CD4-positive, alpha-beta T cell treated with Interleukin-4 for 1 hour (primary cell): ENCODE results near the gene TNFRSF13B.
"Not testable (repeated sequence)": the region's sequence is repeated elsewhere in the genome, so short reads cannot be mapped to it uniquely, and the experiment has no call there.

ENCODE experiments used
- DNase-seq, 2 donors: peaks; one replicate each; pipeline ENCODE4 v3.0.0-alpha.2; 2020 to 2022

TNFRSF13B gene

GRCh38 chr17:17004997-17005614 is 33.2 kb upstream of the TNFRSF13B start:
- DNase-seq = not testable (repeated sequence)

GRCh38 chr17:17004251-17004996 is 32.5 kb upstream of the TNFRSF13B start:
- DNase-seq = no peak

DNA sequence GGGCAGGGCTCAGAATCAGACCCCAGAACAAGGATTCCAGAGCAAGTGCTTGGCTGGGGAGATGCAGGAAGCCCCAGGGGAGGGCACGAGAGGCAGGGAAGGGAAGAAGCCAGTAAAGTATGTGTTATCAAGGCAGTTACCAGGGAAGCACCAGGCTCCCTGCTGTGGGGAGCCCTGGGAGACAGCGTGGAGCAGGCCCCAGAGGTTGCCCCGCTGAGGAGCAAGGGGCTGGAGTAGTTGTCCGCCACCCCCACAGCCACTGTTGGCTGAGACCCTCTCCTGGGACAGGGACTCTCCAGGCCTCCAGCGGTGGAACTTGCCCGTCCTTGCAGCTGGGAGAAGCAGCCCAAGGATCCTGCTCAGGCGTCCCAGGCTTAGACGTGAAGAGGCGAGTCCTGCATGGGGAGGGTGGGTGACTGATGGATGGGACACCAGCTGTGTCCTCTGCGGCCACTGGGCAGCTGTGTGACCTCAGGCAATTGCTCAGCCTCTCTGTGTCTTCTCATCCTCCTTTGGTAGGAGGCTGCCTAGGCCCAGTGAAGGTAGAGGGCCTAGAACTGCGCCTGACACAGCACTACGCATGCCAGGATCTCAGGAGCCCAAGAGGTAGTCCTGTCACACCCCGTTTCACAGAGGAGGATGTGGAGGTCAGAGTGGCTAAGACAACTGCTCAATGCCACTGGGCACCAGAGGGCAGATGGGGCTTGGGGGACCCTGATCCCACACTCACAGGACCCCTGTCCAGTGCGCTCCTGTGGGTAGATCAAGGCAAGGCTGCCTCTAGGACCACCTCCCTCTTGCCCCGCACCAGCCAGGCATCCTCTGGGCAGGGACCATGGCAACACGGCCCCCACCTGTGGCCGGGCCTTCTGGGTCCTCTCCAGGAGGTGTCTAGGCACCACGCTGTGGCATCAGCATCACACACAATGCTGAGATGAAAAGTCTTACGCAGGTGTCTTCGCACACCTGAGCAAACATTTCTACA is 31.1 kb upstream of the TNFRSF13B start:
- not testable (repeated sequence) for DNase-seq

DNA sequence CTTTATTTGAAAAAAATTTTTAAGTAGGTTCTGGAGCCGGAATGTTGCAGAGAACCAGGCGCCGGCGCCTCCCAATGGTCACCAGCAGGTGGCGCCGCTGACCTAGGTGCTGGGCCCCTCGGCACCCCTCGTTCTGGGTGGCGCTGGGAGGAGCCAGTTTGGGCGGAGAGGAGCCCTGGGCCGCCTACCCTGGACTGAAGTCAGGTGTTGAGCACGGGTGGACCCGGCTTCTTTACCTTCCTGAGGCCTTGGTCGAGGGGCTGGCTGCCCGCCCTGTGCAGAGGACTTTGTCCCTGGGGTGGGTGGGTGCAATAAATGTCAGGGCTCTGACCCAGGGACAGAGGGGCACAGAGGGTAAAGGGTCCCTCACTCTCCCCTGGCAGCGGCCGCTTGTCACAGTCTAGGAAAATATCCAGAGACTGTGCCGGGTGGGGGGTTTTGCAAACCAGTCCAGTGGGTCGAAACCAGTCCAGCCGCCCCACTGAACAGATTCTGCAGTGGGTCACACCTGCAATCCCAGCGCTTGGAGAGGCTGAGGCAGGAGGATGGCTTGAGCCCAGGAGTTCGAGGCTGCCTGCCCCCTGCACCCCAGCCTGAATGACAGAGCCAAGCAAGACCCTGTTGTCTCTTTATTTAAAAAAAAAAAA is 30.1 kb upstream of the TNFRSF13B start:
- DNase-seq = peak; percentile 75 to 76

DNA sequence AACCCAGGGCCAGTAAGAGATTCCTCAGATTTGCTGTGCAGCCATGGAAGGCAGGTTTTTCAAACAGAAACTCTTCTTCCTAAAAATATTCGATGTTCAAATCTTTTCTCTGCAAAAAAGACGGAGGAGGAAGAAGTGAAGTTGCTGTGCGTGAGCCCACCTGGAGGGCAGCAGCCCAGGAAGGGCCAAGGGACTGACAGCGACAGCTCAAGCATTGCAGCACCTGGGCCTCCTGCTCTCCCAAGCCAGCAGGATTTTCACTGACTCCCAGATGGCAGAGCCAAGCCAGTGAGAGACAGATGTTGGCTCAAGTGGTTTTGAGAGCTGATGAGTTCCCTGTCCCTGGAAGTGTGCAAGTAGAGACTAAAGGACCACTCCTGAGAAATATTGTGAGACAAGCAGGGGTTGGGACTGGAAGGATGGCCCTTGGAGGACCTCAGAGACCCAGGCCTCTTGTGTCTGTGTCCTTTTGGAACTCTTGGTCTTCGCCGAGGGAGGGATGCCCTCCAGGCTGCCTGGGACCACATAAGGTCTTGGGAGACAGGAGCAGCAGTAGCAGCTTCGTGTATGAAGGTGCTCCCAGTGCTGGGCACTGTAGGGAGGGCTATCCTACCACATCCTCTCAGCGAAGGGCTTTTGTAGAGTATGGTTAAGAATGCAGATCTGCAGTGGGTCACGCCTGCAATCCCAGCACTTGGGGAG is 29.3 kb upstream of the TNFRSF13B start:
- no peak for DNase-seq

DNA sequence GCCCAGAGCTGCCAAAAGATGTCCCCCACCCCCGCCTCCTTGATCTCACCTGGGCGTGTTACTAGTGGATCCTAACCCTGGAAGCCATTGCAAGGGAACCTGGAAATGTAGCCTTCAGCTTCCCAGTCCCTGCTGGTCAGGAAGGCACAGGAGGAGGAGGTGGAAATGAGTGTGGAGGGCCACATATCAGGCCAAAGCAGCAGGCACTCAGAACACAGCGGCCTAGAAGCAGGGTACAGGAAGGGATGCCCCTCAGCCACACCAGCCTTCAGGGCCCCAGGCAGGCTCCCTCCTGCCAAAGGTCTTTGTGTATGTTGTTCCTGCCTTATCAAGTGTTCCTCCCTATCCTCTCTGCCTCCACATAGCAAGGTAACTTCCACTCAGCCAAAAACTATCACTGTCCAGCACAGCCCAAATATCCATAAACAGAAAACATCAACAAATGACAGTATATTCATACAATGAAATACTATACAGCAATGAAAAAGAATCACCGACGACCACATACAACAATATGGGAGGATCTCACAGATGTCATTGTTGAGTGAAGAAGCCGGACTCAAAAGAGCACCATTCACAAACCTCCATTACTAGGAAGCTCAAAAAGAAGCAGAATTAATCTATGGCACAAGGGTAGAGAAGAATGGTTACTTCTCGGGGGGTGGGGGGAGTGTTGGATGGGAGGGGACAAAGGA is 28.2 kb upstream of the TNFRSF13B start:
- no peak for DNase-seq

DNA sequence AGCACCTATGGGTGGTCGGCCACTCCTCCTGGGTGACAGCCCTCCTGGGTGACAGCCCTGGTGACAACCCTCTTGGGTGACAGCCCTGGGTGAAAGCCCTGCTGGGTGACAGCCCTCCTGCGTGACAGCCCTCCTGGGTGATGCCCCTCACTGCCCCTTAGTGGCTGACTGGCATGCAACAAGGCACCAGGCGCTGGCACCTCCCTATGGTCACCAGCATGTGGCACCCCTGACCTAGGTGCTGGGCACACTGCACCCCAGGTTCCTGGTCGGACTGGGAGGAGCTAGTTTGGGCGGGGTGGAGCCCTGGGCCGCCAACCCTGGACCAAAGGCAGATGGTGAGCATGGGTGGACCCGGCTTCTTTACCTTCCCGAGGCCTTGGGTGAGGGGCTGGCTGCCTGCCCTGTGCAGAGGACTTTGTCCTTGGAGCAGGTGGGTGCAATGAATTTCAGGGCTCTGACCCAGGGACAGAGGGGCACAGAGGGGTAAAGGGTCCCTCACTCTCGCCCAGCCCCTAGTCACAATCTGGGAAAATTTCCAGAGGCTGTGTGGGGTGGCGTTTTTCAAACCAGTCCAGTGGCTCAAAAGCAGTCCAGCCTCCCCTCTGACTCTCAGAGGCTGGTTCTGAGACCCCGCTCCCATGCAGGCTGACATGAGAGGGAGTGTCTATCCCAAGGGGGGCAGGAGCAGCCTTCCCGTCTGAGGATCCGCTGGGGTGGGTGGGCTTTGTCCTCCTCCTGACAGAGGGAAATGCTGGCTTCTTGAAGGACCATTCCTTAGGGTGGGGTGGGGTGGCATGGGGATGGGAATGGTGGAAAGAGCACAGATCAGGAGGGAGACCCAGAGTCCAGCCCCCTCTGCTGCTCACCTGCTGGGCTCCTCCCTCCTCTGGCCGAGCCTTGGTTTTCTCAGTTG is 25.9 kb upstream of the TNFRSF13B start:
- DNase-seq = peak in 1 of 2 donors; percentile 85

DNA sequence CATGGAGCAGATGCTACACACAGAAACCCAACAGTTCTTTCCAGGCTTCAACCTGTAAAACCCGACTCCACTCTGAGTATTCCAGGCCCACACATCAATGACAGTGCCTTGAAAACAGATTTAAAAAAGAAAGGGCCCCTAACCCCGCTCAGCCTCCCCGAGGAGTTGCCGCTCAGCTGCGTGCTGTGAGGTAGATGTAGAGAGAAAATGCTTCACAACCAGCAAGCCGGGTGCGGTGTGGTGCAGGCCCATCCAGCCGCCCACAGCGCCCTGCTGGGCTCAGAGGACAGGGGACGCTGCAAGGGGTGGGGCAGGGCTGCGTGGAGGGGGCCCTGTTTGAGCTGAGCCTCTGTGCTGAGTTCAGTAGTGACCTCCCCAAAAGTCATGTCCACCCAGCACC is 24.8 kb upstream of the TNFRSF13B start:
- not testable (repeated sequence) for DNase-seq

DNA sequence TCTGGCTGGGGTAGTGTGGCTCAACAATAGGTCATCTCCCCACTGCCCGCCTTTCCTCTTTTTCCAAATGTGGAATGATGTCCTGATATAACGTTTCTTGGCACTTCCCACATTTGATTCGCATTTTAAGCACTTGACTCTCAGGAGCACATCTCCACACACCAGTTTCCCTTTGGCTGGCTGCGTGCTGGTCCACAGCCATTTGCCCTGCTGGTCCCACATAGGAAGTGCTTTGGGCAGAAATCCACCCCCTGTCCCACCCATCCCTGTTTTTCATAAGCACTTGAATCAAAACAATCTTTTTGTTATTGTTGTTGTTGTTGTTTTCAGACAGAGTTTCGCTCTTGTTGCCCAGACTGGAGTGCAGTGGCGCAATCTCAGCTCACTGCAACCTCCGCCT is 24.0 kb upstream of the TNFRSF13B start:
- no peak for DNase-seq

DNA sequence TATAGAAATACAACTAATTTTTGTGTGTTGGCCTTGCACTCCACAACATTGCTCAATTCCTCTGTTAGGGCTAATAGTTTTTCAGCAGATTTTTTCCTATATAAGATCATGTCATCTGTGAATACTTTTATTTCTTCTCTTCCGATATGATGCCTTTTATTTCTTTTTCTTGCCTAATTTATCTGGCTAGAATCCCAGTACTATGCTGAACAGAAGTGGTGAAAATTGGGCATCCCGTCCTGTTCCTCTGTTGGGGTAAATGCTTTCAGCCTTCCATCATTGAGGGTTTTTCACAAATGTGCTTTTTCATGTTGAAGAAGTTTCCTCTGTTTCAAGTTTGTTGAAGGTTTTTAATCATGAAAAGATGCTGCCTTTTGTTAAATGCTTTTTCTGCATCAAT is 22.7 kb upstream of the TNFRSF13B start:
- no peak for DNase-seq

- DNase-seq = peak; percentile 79 to 84
Measured at GRCh38 chr17:16991349-16992009, 19.6 kb upstream of the TNFRSF13B start.

DNA sequence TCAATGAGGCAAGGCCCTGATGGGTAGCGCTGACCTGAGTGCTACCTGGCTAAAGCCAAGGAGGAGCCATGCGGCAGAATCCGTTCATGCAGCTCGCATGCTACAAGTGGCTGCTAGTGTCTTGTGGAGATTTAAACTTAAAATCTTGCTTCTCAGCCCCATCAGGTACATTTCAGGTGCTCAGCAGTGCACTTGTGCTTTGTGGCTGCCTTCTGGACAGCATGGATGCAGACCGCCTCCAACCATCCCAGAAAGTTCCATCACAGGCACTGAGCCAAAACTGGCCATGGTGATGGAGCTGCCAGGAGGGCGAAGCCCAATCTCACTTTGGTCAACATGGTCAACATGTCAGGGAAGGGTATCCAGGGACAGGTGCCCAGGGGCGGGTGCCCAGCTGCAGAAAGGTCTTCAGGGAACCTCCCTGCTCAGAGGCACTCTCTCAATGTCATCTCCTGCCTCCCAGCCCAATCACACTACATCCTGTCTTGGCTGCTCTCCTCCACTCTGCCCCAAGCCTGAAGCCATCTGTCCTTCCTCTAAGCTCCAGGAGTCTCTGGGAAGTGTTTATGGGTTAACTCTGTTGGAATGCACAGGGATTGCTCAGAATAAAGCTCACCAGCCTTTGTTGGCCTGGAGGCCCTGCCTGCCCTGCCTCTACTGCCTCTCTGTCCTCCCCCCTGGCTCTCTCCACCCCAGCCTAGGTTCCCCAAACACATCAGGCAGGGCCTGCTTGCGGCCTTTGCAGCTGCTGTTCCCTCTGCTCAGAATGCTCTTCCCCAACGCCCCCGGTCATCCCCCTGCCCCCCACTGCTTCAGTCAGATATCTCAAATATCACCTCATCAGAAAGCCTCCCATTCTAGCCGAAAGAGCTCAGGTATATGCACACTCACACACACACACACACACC is 18.3 kb upstream of the TNFRSF13B start:
- DNase-seq = no peak

- peak; percentile 50 to 72 for DNase-seq
Measured at GRCh38 chr17:16989230-16989952, 17.5 kb upstream of the TNFRSF13B start.

DNA sequence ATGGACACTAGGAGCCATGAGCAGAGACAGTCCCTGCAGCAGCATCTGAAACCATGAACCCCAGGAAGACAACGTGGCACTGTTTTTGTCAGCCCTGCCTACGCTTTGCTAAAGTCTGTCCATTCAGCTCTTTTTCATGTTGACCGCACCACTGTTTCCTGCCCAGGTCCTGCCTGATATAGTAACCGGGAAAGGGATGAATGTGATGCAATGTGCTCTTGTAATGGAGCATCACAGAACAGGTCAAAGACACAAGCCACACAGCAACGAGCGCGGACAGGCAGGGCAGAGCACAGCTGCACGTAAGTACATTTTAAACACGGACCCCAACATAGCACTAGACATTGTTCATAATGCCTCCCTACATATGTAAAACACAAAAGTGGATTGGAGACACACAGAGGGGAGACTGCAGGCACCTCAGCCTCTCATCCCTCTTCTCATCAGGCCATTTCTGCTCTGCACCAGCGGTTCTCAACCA is 16.9 kb upstream of the TNFRSF13B start:
- peak in 1 of 2 donors; percentile 2 for DNase-seq

GRCh38 chr17:16987830-16988601 is 16.1 kb upstream of the TNFRSF13B start:
- peak; percentile 59 to 87 for DNase-seq

DNA sequence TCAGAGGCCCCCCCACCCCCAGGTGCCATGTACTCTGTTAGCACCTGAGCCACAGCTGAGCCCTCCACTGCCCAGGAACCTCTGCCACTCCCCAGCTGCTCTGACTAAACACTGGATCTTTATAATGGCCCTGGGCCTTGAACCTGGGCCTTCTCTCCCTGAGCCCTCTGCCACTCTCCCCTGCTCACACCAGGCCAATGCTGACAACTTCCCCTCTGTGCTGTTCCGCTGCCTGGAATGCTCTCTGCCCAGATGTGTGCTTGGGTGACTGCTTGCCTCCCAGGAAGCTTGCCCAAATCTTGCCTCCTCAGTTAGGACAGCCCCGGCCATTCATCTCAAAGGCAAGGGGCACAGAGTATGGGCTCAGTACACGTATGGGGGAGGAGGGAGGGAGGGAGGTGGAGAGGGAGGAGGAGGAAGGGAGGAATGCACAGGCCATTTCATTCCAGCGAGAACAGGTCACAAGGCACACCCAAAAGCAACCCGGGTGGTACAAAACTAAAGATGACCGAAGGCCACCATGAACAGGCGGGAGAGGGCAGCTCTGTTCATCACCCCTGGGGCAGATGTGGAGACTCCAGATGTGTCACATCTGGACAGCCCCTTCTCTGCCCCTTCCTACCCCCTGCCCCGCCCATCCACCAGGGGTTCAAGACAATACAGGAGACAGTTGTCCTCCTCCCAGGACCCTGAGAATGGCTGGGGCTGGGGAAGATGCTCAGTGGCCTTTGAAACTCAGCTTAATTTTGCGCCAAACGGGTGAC is 15.3 kb upstream of the TNFRSF13B start:
- no peak for DNase-seq
